PC-9 (cell line): ENCODE data around the gene KRTAP10-7. TPM values are rescaled to one million over a fixed set of nuclear protein-coding genes. Genes with fewer than 3 reads are reported as not detected.

Experiments used
- BruUV-seq: library from RNA; stranded (reverse); fragments of 400-500 nt; replicated peaks from 2 replicates; lab custom pipeline; 2021; lab: Mats Ljungman, UMichigan
- CTCF ChIA-PET: fragments of 300-600 bp; sonication (Branson Sonifier 250); formaldehyde crosslinking; loops from one replicate; lab custom pipeline; 2022; ENCODE audit warnings: antibody characterized with exemption; lab: Charles Lee
- POLR2A ChIA-PET: fragments of 300-600 bp; sonication (Branson Sonifier 250); formaldehyde crosslinking; loops from one replicate; lab custom pipeline; 2022; ENCODE audit warnings: antibody characterized with exemption; ENCODE audit not compliant: unreplicated experiment; lab: Charles Lee
- DNase-seq, 2 experiments: peaks; one replicate each; pipeline versions ENCODE4 v3.0.0 to v3.0.0-alpha.2; 2015 to 2022; ENCODE audit warnings: mixed read lengths in 1 of 2
- H2AFZ ChIP-seq: fragments of 200-600 bp; sonication (generic); 2 replicates; pipeline ENCODE4 v1.8.1; 2017; ENCODE audit warnings: antibody characterized with exemption
- H3F3A ChIP-seq: fragments of 200-600 bp; sonication (generic); 2 replicates; pipeline ENCODE4 v1.8.1; 2017; ENCODE audit warnings: antibody characterized with exemption, mild to moderate bottlenecking, low read depth; ENCODE audit not compliant: insufficient read depth
- H3K27ac ChIP-seq: fragments of 200-600 bp; sonication (generic); 2 replicates; pipeline ENCODE4 v1.6.1; 2016; ENCODE audit warnings: mixed run types
- H3K27me3 ChIP-seq: fragments of 200-600 bp; sonication (generic); 2 replicates; pipeline ENCODE4 v1.6.1; 2016; ENCODE audit warnings: low read depth, mixed run types; ENCODE audit not compliant: insufficient read depth
- H3K36me3 ChIP-seq: fragments of 200-600 bp; sonication (generic); 2 replicates; pipeline ENCODE4 v1.6.1; 2016; ENCODE audit warnings: low read depth, mixed run types
- H3K4me1 ChIP-seq: fragments of 200-600 bp; sonication (generic); replicated peaks from 2 replicates; pipeline ENCODE4 v1.6.1; 2016; ENCODE audit warnings: mixed run types; ENCODE audit not compliant: insufficient read depth
- H3K4me2 ChIP-seq: fragments of 200-600 bp; sonication (generic); 2 replicates; pipeline ENCODE4 v1.6.1; 2017; ENCODE audit warnings: mixed run types
- H3K4me3 ChIP-seq: fragments of 200-600 bp; sonication (generic); 2 replicates; pipeline ENCODE4 v1.6.1; 2016; ENCODE audit warnings: mixed run types
- H3K79me2 ChIP-seq: fragments of 200-600 bp; sonication (generic); 2 replicates; pipeline ENCODE4 v1.6.1; 2017; ENCODE audit warnings: low read depth, mixed run types
- H3K9me2 ChIP-seq: fragments of 200-600 bp; sonication (generic); 2 replicates; pipeline ENCODE4 v1.8.1; 2017; ENCODE audit warnings: mild to moderate bottlenecking; ENCODE audit not compliant: insufficient read depth
- H3K9me3 ChIP-seq: fragments of 200-600 bp; sonication (generic); 2 replicates; pipeline ENCODE4 v1.8.1; 2016; ENCODE audit warnings: low read depth; ENCODE audit not compliant: insufficient read depth
- H4K20me1 ChIP-seq: fragments of 200-600 bp; sonication (generic); 2 replicates; pipeline ENCODE4 v1.8.1; 2017; ENCODE audit not compliant: insufficient read depth
- CTCF ChIP-seq: fragments of 200-600 bp; sonication (generic); conservative IDR thresholded peaks from 2 replicates; pipeline ENCODE4 v1.6.1; 2017; ENCODE audit warnings: mixed run types, antibody characterized with exemption, mild to moderate bottlenecking, moderate library complexity
- EZH2 ChIP-seq: fragments of 200-600 bp; sonication (generic); IDR thresholded peaks from 2 replicates; pipeline ENCODE4 v1.8.0; 2017; ENCODE audit warnings: antibody characterized with exemption, low read depth
- intact Hi-C: fragments of 100-400 bp; cut with micrococcal nuclease; formaldehyde crosslinking; loops from one replicate; pipeline ENCODE4 v1.10.0; 2022; ENCODE audit not compliant: unreplicated experiment
- total RNA-seq: library from RNA; stranded (reverse); gene quantifications from 2 replicates; pipeline ENCODE4 v1.2.3, GENCODE V29; 2021

The KRTAP10-7 gene
- total RNA-seq, 1 experiment from 2014 or later, result not detected

DNA sequence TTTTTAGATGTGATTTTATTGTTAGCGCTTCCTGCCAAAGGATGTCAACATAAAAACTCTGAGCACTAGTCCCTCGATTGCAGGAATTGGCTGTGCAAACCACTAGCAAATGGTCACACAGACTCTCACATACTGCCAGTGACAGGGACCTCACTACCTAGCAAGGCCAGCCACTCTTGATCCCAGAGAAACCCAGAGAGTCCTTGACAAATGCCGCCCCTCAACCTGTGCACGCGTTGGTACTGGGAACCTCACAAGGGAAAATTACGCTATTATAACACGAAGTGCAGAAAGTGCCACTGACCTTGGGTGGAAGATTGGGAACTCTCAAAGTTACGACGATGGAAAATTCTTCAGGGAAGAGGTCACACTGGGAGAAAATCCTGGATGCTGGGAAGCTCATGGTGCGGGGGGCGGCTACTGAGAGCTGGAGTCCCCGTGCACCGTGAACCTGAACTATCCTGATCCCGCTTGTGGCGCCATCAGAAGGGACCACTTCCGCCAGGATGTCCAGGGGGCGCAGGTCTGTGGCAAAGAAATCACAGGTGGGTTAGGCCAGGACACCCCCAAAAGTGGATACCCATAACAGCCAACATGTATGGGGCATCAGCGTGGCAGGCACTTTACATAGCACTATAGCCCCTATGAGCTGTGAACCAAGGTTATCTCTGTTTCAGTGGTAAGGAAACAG, 32.8 kb upstream of the KRTAP10-7 start:
- no peaks in the 10 kb centered on the region for H3K36me3 ChIP-seq
- no peak for DNase-seq
- H3K79me2 ChIP-seq, result no peaks in the 10 kb centered on the region
- BruUV-seq, result no TSS peak
- intact Hi-C loops, result no loop called here
- H3K9me3 ChIP-seq, result no peaks in the 10 kb centered on the region
- H3K4me1 ChIP-seq, result no peaks in the 10 kb centered on the region
- ChIA-PET POLR2A (no interaction called here), CTCF (no interaction called here)
- no peaks in the 10 kb centered on the region for H3F3A ChIP-seq
- no peak overlapping the region for H3K4me2 ChIP-seq
- no peaks in the 10 kb centered on the region for H3K9me2 ChIP-seq
- no peak for TF ChIP-seq CTCF
- no peak for TF ChIP-seq EZH2
- H3K27me3 ChIP-seq, result peaks cover 62% of the 10 kb centered on the region
- H3K27ac ChIP-seq, result no peak overlapping the region
- H2AFZ ChIP-seq, result no peak overlapping the region
- H3K4me3 ChIP-seq, result no peak overlapping the region
- H4K20me1 ChIP-seq, result no peaks in the 10 kb centered on the region

DNA sequence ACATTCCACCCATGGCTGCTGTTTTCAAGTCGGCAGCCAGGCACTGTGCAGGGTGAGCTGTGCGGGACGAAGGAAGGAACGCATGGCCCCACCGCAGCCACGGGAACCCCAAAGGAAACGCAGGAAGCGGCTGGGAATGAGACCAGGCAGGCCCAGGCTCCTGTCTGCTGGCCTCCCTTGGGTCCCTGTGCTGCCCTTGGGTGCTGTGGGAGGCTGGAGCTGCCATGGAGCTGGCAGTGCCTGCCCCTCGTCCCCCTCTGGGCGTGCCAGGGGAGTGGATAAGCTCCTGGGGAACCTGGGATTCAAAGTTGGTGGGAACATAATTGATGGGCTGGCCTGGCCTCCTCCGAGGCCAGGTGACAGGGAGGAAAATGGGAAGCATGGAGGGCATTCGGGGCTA, 32.1 kb upstream of the KRTAP10-7 start:
- Histone ChIP-seq H3K27me3 (peaks cover 64% of the 10 kb centered on the region), H3K4me2 (no peak overlapping the region), H2AFZ (no peak overlapping the region), H3K27ac (no peak overlapping the region), H3F3A (no peaks in the 10 kb centered on the region), H4K20me1 (no peaks in the 10 kb centered on the region), H3K4me3 (no peak overlapping the region), H3K36me3 (no peaks in the 10 kb centered on the region), H3K4me1 (no peaks in the 10 kb centered on the region), H3K9me2 (no peaks in the 10 kb centered on the region), H3K9me3 (no peaks in the 10 kb centered on the region), H3K79me2 (no peaks in the 10 kb centered on the region)
- no TSS peak for BruUV-seq
- CTCF ChIA-PET, result no interaction called here
- intact Hi-C loops, result no loop called here
- DNase-seq, result no peak
- POLR2A ChIA-PET, result no interaction called here
- no peak for TF ChIP-seq CTCF
- TF ChIP-seq EZH2, result no peak

DNA sequence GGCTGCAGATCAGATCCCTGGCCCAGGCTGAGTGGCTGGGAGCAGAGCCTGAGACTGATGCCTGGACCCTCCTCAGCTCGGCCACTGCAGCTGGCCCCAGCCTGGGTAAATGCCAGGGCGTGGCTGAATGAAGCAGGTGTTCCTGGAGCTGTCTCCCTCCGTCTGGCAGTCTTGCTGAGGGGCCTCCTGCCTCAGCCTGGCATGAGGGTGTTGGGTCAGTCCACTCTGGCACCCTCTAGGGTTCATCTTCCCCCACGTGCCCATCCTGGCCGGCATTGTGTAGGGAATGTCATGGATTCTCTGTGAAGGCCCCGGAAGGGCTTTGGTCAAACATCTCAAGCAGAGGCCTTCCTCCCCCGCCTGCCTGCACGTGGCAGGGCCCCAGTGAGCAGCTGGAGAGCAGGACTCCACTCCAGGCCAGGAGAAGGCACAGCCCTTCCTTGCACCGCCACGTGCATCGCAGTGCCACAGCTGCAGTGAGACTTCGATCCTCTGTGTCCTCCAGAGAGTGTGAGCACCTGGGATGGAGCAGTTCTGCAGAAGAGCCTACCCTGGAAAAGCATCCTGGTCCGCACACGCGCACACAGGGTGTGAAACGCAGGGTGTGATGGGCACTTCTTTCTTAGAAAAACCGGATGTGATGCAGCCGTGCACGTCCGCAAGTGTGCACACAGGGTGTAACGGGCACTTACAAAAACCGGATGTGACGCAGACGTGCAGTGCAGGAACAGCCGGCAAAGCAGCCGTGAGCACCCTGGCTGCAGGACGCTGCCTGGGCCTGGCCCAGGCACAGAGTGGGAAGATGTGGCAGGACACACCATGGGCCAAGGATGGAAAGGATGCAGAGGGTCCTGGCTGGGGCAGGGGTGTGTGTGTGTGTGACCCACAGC, 31.5 kb upstream of the KRTAP10-7 start:
- Histone ChIP-seq H3K4me2 (no peak overlapping the region), H3K36me3 (no peaks in the 10 kb centered on the region), H3F3A (no peaks in the 10 kb centered on the region), H3K27ac (no peak overlapping the region), H2AFZ (no peak overlapping the region), H4K20me1 (no peaks in the 10 kb centered on the region), H3K9me2 (no peaks in the 10 kb centered on the region), H3K4me3 (no peak overlapping the region), H3K27me3 (peaks cover 62% of the 10 kb centered on the region), H3K9me3 (no peaks in the 10 kb centered on the region), H3K79me2 (no peaks in the 10 kb centered on the region), H3K4me1 (no peaks in the 10 kb centered on the region)
- DNase-seq, result no peak
- no peak for TF ChIP-seq CTCF
- TF ChIP-seq EZH2, result no peak
- intact Hi-C loops, result no loop called here
- POLR2A ChIA-PET, result no interaction called here
- no TSS peak for BruUV-seq
- CTCF ChIA-PET, result no interaction called here
